ENCODE measurements around the gene HIF1A.
"Not testable (repeated sequence)": the region's sequence is repeated elsewhere in the genome, so short reads cannot be mapped to it uniquely, and the experiment has no call there.

HIF1A gene

DNA sequence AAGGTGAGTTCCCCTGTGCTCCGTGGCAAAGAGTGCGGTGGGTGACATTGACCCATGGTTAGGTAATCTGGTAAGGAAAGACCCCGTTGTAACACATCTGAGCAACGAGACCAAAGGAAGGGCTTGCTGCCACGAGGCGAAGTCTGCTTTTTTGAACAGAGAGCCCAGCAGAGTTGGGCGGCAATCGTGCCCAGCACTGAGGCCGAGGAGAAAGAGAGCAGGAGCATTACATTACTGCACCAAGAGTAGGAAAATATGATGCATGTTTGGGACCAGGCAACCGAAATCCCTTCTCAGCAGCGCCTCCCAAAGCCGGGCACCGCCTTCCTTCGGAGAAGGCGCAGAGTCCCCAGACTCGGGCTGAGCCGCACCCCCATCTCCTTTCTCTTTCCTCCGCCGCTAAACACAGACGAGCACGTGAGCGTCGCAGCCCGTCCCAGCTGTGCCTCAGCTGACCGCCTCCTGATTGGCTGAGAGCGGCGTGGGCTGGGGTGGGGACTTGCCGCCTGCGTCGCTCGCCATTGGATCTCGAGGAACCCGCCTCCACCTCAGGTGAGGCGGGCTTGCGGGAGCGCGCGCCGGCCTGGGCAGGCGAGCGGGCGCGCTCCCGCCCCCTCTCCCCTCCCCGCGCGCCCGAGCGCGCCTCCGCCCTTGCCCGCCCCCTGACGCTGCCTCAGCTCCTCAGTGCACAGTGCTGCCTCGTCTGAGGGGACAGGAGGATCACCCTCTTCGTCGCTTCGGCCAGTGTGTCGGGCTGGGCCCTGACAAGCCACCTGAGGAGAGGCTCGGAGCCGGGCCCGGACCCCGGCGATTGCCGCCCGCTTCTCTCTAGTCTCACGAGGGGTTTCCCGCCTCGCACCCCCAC lies at the start of gene HIF1A:
HIF1A (plus strand) TSS at position 684 of the 865 bp plus-strand sequence. CDS start 292 bp downstream, outside the sequence.
- peak; percentile 94 for DNase-seq

DNA sequence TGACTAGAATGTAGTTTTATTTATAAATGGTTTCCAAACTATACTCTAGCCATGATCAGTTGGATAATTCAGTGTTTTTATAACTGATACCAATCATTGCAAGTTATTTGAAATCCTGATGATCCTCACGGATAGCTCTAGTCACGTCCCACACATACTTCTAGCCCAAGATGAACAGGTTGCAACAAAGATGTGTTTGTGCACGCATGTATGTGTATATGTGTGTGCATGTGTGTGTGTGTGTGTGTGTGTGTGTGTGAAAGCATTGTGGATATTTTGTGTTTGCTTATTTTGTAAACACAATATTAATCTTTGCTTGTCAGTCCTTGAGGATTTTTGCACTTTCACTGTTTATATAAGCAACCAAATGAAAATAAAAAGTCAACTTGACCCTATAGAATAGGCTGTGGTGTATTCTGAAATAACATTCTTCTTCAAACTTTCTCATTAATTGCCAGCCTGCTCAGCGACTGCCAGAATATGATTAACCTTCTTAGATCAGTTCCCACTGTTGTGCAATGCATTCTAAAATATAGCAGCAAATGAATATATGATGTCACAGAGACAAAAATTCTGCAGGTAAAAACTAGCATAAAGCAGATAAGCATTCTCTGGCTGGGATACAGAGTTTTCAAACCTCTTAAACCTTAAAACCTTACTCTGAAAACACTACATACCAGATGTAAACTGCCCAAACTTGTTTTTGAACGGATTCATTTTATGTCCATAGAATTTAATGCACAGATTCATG lies 48.8 kb upstream of the HIF1A start:
- DNase-seq, result no peak

DNA sequence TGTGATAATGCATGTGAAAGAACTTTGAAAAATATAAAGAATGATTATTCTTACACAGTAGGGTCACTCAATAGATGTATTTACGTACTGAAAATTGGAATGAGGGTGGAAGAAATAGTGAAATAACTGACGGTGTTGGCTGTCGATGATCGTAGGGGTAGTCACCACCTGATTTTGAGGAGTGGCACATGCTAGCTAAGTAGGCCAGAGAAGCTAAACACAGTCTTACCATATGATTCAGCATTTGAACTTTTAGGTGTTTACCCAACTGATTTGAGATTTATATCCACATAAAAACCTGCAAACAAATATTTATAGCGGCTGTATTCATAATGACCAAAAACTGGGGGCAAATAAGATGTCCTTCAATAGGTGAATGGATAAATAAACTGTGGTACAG lies 47.6 kb upstream of the HIF1A start:
- DNase-seq, result no peak

DNA sequence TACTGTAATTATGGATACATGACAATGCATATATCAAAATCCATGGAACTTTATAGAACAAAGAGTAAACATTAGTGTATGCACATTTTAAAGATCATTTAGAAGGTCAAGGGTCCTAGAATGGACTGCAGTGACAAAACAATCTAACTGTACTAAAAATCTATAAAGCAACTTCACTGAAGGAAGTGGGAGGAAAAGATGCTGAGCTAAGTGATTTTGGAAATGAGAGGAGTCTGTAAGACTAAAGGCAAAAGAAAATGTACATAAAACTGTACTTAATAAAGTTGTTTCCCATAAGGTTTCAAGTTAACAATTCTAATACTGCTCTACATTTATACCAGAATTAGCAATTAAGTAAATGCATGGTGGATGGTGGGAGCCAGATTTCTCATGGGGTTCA lies 46.9 kb upstream of the HIF1A start:
- no peak for DNase-seq

DNA sequence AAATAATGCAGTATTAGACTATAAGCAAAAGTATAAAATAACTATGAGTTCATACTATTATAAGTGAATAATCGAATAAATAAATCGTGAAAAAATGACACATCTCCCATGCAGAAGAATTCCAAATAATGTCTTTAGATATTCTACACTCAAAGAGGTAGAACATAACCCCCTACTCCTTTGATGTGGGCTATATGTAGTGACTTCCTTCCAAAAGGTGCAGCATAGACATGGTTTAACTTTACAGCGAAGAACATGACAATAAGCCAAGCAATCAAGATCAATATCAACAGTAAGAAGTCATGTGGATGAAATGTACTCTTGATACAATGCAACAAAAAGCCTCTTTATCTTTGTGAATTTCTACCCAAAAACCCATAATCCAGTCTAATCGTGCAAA lies 46.0 kb upstream of the HIF1A start:
- no peak for DNase-seq

DNA sequence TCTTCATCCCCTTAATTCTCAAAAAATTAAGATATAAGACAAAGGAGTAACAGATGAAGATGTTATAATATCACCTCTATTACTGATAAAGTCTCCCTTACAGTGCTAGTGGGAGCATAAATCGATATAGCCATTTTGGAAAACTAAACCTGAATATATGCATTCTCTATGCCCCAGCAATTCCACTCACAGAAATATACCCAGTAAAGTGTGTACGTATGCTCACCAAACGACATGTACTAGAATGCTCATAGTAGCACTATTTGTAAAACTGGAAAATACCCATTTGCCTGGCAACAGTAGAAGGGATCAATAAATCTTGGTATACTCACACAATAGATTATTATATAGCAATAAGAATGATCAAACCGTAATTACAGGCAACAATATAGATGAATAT lies 44.0 kb upstream of the HIF1A start:
- no peak for DNase-seq

DNA sequence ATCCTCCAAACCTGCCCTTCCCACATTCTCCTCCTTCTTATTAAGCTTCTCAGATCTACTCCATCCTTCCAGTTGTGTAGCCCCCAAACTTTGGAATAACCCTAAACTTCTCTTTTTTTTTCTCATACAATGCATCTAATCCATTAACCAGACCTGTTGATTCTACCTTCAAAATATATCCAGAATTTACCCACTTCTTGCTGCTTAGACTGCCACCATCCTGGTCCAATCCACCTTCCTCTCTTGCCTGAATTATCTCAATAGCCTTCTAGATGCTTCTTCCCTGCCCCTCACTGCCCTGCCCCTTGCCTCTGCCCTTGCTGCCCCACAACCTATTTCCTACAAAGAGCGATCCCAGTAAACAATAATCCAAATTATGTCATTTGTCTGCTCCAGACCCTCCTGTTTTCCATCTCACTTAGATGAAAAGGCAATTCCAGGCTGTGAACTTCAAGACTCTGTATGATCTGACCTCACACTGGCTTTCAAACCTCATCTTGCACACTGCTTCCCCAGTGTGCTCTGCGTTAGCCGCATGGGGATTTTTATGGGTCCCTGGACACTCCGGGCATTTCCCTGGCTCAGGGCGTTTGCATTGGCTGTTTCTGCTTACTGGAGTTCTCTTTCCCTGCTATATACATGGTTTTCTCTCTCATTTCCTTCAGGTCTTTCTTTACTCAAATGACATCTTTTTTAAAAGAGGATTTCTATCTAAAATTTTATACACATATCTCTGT lies 42.6 kb upstream of the HIF1A start:
- DNase-seq, result no peak

DNA sequence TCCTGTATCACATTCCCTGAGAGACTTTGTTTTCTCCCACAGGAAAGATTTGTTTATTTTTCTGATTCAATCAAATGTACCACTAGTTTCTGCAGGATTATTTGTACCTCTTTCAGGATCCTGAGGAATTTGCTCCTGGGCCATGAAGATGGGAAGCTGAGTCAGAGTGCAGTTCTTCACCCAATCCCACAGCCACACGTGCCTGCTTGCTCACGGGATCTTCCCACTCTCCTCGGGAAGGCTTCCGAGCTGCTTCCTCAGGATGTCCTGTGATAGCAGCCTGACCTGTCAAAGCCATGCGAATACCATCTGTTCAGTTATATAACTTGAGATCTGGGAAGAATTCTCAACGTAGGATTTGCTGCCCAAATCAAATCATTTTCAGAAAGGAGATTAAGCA lies 41.8 kb upstream of the HIF1A start:
- no peak for DNase-seq

DNA sequence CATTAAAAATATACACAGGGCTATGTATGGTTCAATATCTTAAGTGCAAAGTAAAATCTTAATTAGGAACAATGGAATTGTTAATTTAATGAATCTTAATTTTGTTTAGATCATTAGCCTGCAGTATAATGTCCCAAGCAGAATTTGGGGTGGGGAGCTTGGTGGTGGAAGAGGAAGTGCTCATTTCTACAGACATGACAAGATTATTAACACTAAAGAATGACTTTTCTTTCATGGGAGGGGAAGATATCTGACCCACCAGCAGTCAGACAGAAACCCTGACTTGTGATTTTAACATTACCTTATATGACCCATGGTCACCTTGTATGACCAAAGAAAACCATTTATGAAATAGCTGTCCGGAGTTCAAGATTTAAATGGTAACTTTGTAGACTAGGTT lies 41.3 kb upstream of the HIF1A start:
- DNase-seq, result no peak

DNA sequence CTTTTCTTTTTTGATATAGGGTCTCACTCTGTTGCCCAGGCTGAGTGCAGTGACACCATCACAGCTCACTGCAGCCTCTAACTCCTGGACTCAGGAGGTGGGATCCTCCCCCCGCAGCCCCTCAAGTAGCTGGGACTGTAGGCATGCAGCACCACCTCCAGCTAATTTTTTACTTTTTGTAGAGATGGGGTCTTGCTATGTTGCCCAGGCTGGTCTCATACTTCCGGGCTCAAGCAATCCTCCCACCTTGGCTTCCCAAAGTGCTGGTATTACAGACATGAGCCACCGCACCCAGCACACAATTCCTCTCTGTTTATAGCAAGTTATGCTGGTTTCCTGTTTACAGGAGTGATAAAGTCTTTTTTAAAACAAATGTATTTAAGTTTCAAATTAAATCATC lies 39.5 kb upstream of the HIF1A start:
- no peak for DNase-seq

DNA sequence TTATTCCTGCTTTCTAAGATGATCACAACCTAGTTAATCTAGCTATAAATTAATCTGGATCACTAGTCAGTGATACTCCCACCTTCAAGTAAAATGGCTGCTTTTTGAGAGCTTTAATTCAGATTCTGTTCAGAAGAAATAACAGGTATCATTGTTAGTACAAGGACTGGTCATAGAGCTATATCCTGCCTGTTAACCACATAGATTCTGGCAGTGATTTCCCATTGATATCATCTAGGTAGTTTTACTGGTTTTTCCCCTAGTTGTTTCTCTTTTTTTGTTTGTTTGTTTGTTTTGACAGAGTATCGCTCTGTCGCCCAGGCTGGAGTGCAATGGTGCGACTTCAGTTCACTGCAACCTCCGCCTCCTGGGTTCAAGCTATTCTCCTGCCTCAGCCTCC lies 39.0 kb upstream of the HIF1A start:
- no peak for DNase-seq

DNA sequence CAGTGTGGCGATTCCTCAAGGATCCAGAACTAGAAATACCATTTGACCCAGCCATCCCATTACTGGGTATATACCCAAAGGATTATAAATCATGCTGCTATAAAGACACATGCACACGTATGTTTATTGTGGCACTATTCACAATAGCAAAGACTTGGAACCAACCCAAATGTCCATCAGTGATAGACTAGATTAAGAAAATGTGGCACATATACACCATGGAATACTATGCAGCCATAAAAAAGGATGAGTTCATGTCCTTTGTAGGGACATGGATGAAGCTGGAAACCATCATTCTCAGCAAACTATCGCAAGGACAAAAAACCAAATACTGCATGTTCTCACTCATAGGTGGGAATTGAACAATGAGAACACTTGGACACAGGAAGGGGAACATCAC lies 37.2 kb upstream of the HIF1A start:
- not testable (repeated sequence) for DNase-seq

DNA sequence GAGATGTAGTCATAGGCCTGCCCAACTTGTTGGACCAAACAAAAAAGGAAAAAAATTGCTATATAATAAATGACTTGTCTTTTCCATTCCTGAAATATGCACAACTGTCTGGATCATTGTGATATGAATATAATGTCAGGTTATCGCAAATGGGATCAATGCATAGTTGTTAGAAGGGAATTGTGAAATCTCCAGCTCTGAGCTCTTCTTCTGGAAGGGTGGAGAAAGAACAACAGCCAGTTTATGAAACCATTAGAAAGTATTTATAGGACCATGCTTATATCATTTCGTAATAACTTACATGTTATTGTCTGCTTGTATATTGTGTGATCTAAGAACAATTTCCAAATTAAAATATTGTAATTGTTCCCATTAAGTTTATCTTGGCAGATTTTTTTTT lies 35.7 kb upstream of the HIF1A start:
- no peak for DNase-seq

DNA sequence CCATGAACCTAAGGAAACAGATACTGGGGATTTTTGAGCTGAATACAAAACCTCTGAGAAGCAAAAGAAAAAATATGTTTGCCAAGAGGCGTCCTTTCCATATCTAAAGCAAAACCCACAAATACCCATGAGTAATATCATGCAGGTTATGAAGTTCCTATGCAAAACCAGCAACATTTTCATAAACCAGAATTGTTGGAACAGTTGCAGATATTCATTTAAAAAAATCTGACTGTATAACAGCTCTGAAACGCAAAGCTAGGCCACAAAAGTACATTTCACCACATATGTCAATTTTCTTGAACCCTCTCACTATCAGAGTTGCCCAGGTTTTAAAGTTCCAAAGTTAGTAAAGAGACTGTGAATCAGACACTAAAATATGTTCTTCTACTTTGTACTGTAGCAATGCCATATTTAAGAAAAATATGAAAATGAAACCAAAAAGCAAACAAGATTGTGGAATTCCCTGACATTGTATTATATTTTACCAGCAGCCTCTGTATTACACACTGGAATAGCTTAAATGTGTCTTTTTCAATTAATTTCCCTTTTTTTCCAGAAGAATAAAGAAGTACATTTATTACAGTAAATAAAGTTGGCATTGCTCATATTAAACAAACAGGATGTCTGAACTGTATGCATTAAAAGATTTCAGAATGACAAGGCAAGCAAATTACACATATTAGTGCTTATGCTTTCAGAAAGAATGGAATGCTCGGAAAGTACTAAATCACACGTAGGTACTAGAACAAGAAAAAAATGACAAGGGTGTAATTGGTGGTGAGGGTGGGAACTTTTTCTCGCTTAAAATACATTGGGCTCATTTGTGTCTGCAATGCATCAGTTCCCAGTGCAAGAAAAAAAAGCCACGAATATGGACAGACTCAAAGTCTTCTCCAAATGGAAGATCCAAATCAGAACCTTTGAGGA lies 33.6 kb upstream of the HIF1A start:
- DNase-seq, result no peak

DNA sequence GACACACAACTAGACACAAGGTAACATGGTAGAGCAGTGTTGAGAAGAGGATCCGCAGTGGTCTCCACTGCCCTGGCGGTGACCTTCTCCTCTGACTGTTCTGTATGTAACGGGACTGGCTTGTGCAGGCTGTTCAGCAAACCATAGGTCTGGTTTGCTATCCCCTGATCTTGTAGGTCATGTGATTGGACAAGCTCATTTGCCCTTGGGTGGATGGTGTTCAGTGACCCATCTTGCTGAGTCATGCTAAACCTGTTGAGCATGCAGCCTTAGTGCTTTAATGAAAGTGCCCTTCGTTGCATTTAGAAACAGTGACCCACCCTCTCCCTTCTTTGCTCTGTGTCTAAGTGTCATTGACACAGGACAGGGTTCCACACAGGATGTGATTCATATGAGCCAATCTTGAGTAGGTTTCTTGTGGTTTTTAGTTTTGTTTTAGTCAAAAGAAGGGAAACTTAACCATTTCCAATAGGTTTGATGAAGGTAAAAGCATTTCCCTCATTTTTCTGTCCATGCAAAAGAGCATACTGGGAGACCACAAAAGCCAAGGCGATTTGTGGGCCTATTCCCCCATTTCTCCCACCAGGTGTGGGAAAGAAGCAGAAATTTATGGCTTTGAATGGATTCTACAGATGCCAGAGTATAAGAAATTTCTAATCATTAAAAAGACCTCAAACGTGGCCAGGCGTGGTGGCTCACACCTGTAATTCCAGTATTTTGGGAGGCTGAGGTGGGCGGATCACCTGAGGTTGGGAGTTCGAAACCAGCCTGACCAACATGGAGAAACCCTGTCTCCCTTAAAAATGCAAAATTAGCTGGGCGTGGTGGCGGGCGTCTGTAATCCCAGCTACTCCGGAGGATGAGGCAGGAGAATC lies 32.6 kb upstream of the HIF1A start:
- no peak for DNase-seq

DNA sequence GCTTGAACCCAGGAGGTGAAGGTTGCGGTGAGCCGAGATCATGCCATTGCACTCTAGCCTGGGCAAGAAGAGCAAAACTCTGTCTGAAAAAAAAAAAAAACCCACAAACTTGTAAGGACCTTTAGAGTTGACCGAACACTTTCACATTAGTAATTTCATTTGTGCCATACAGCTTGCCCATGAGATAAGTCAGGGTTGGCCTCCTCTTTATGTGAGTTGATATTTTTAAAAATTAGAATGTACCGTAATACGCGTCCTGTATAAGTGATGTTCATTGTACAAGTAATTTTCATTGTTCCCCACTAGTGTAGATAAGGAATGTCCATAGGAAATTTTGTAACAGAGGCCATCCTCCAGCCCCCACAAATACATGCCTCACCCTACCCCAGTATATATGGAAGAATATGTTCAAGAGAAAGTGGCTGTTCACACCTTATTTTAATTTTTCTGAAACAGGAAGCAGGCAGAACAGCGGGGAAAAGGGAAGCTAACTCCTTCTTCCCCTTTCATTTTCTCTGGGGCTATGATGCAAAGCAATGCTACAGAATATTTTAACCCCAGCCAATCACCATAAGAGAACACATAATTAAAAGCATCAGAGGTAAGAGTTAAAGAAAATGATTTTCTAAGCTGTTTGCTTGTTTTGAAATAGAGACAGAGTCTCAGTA lies 31.9 kb upstream of the HIF1A start:
- no peak for DNase-seq

DNA sequence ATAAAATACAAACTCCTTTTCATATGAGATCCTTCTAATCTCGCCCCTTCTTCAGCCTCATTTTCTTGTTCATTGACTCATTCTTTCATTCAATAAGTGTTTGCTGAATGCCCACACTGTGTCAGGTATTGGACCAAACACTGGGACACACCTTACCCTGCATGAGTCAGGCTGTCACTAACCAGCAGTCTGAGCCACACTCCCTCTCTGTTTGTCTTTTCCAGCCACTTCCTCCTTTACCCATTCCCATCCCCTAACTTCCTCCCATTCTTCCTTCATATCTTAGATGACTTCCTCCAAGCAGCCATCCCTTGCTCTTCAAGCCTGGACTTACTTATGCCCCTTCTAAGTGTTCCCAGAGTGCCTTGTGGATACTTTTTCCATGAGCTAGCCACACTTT lies 27.0 kb upstream of the HIF1A start:
- DNase-seq, result no peak

DNA sequence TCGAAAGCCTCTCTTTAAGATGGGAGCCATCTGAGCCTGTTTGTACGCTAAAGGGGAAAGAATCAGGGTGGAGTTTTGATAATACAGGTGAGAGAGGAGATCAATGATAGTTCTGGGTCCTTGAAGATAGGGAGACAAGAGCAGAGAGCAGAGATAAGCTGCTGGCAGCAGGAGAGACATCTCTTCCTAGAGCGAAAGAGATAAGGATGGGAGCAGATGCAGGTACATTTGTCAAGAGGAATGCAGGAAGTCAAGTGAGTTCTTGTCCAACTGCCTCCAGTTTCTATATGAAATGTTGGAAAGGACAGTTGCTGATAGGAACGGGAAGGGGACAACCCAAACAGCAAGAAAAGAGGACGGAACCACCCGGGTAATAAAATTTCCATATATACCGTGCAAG lies 24.7 kb upstream of the HIF1A start:
- no peak for DNase-seq

DNA sequence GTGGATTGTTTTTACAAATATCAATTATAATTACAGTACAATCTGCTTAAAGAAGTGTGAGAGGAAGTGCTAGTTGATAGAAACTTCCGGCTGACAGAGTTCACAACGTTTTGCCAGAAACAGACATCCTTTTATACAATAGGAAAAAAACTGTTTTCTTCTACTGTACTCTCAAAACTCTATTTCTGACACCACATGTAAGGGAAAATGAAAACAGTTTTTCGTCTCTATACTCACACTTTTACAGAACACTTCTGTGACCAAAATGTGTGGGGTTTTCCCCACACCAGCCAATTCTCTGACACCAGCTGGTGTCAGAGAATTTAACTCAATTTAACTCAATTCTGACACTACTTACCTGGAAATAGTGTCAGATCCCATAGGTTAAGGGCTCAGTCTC lies 24.2 kb upstream of the HIF1A start:
- no peak for DNase-seq

DNA sequence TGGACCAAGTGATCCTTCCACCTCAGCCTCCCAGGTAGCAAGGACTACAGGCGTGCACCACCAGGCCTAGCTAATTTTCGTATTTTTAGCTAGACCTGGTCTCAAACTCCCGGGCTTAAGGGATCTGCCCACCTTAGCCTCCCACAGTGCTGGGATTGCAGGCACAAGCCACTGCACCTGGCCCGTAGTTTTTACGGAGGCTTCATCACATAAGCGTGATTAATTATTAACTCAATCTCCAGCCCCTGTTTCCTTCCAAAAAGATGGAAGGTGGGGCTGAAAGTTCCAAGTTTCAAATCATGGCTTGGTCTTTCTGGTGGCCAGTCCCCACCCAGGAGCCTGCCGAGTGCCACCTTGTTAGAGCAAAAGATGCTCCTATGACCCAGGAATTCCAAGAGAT lies 22.5 kb upstream of the HIF1A start:
- DNase-seq, result no peak

DNA sequence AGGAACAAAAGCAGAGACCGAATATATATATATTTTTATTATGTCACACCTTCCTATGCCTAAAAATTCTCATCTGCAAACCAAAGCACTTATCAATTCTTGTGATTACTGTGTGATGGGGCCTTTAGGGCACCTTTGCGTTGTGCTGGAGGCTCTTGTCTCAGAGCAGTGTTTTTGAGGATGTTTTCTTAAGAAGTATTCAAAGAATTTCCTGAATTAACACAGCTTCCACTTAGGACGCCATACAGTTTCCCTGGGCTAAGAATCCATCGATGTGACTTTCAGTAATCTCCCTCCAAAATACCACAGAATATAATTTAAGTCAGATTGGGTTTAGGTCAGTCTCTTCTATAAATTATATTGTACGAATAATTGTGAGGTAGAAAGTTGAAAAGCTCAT lies 22.0 kb upstream of the HIF1A start:
- no peak for DNase-seq

Measured in NCI-H748 treated with DMSO at 0.1 percent for 48 hours (cell line).